HG02943 (cell line): ENCODE data around the gene TLNRD1.

Source experiments
- ATAC-seq: cut with Tn5 transposase; IDR thresholded peaks from one replicate; pipeline ENCODE4 v1.9.1; 2021; ENCODE audit warnings: mild to moderate bottlenecking, low read depth, moderate library complexity; ENCODE audit not compliant: unreplicated experiment

The TLNRD1 gene

GRCh38 chr15:81025721-81026370 is 25.1 kb downstream of the TLNRD1 start:
- no peak for ATAC-seq

GRCh38 chr15:81026836-81027599 is 26.3 kb downstream of the TLNRD1 start:
- no peak for ATAC-seq

- ATAC-seq = no peak
Observed at GRCh38 chr15:81029414-81030300, 28.9 kb downstream of the TLNRD1 start.

GRCh38 chr15:81030301-81030750 is 29.6 kb downstream of the TLNRD1 start:
- no peak for ATAC-seq

- ATAC-seq = no peak
Observed at GRCh38 chr15:81031203-81031602, 30.5 kb downstream of the TLNRD1 start.

- ATAC-seq = no peak
Observed at GRCh38 chr15:81032355-81032754, 31.6 kb downstream of the TLNRD1 start.

- no peak for ATAC-seq
Observed at GRCh38 chr15:81032818-81033217, 32.1 kb downstream of the TLNRD1 start.

GRCh38 chr15:81033508-81033907 is 32.8 kb downstream of the TLNRD1 start:
- ATAC-seq = no peak

- ATAC-seq = no peak
Observed at GRCh38 chr15:81037952-81038743, 37.4 kb downstream of the TLNRD1 start.

GRCh38 chr15:81038975-81039607 is 38.4 kb downstream of the TLNRD1 start:
- no peak for ATAC-seq

GRCh38 chr15:81040757-81041156 is 40.0 kb downstream of the TLNRD1 start:
- no peak for ATAC-seq

- ATAC-seq = no peak
Observed at GRCh38 chr15:81043281-81043934, 42.7 kb downstream of the TLNRD1 start.

GRCh38 chr15:81043935-81044575 is 43.3 kb downstream of the TLNRD1 start:
- no peak for ATAC-seq

GRCh38 chr15:81046290-81046689 is 45.6 kb downstream of the TLNRD1 start:
- no peak for ATAC-seq

GRCh38 chr15:81047928-81048327 is 47.2 kb downstream of the TLNRD1 start:
- no peak for ATAC-seq

GRCh38 chr15:81049835-81050234 is 49.1 kb downstream of the TLNRD1 start:
- no peak for ATAC-seq

- no peak for ATAC-seq
Observed at GRCh38 chr15:81050259-81050658, 49.5 kb downstream of the TLNRD1 start.

- no peak for ATAC-seq
Observed at GRCh38 chr15:81050805-81051204, 50.1 kb downstream of the TLNRD1 start.

- no peak for ATAC-seq
Observed at GRCh38 chr15:81052046-81052445, 51.3 kb downstream of the TLNRD1 start.
